Natural killer cell (primary cell): Measurements from ENCODE around the gene AQP11. TPM values are rescaled to one million over a fixed set of nuclear protein-coding genes. Genes with fewer than 3 reads are reported as not detected.
A peak's percentile ranks its signal among the peaks of the same experiment; 100 is the strongest.
"Not testable (repeated sequence)": the region's sequence is repeated elsewhere in the genome, so short reads cannot be mapped to it uniquely, and the experiment has no call there.

Experiments used
- ATAC-seq, 3 donors: fragments of 150-1000 bp in 2 of 3; fragments of 200-7000 bp in 1 of 3; cut with Tn5 transposase; 1 replicate in 1 of 3; 2 replicates in 2 of 3; pipeline ENCODE4 v1.10.0; 2021; ENCODE audit warnings: mild to moderate bottlenecking in 2 of 3, moderate library complexity in 2 of 3
- DNase-seq, 2 donors: peaks; one replicate each; pipeline versions ENCODE4 v3.0.0 to v3.0.0-alpha.2; 2013 to 2021; ENCODE audit warnings: mixed read lengths in 1 of 2
- H3K27ac ChIP-seq: one replicate; pipeline ENCODE4 v1.5.1; 2013; ENCODE audit warnings: mild to moderate bottlenecking, low read length
- H3K27me3 ChIP-seq: one replicate; pipeline ENCODE4 v1.6.1; 2013; ENCODE audit warnings: low read length; ENCODE audit not compliant: control insufficient read depth, insufficient read depth
- H3K36me3 ChIP-seq: one replicate; pipeline ENCODE4 v1.6.1; 2013; ENCODE audit warnings: low read length; ENCODE audit not compliant: control insufficient read depth, insufficient read depth
- H3K4me1 ChIP-seq: one replicate; pipeline ENCODE4 v1.6.1; 2013; ENCODE audit warnings: low read length; ENCODE audit not compliant: control insufficient read depth, insufficient read depth
- H3K4me3 ChIP-seq: one replicate; pipeline ENCODE4 v1.5.1; 2013; ENCODE audit warnings: low read length
- H3K9me3 ChIP-seq: one replicate; pipeline ENCODE4 v1.6.1; 2013; ENCODE audit warnings: low read length; ENCODE audit not compliant: control insufficient read depth, insufficient read depth
- H3K27ac Mint-ChIP-seq, 2 donors: one replicate each; pipeline ENCODE4 v1.8.0; 2022; ENCODE audit warnings: mild to moderate bottlenecking in 2 of 2, mixed read lengths in 2 of 2, moderate library complexity in 1 of 2
- H3K27me3 Mint-ChIP-seq, 2 donors: one replicate each; pipeline ENCODE4 v1.8.0; 2022; ENCODE audit warnings: low read depth in 2 of 2, mixed read lengths in 2 of 2
- H3K36me3 Mint-ChIP-seq: one replicate; pipeline ENCODE4 v1.8.0; 2022; ENCODE audit warnings: mixed read lengths
- H3K4me1 Mint-ChIP-seq, 2 donors: one replicate each; pipeline ENCODE4 v1.8.0; 2022; ENCODE audit warnings: mixed read lengths in 2 of 2
- H3K4me3 Mint-ChIP-seq: one replicate; pipeline ENCODE4 v1.8.0; 2022; ENCODE audit warnings: mild to moderate bottlenecking, moderate library complexity, mixed read lengths
- H3K9me3 Mint-ChIP-seq, 2 donors: one replicate each; pipeline ENCODE4 v1.8.0; 2022; ENCODE audit warnings: mixed read lengths in 2 of 2
- CTCF ChIP-seq: fragments of 200-600 bp; IDR thresholded peaks from one replicate; pipeline ENCODE4 v1.8.0; 2022; ENCODE audit warnings: antibody characterized with exemption
- WGBS: methylation state at CpG from one replicate; pipeline ENCODE4 v1.1.7; 2013; ENCODE audit warnings: missing lambda C conversion rate; ENCODE audit not compliant: insufficient coverage; 5-methylcytosine and 5-hydroxymethylcytosine counted together
- intact Hi-C: fragments of 100-400 bp; cut with micrococcal nuclease; formaldehyde crosslinking; loops from one replicate; pipeline ENCODE4 v1.14.2; 2022
- total RNA-seq, 4 donors: library from RNA; stranded (reverse); fragments of 120-200 nt in 1 of 4; gene quantifications; one replicate each; pipeline versions ENCODE4 v1.2.3 to v1.2.4, GENCODE V29; 2013 to 2022

Gene AQP11
- total RNA-seq, 3 donors from 2014 or later (not counting 1 experiment from before 2014, with no cell fraction given) = 0.21 to 0.55 (median 0.50) TPM

- H3K27ac ChIP-seq = no peak overlapping the region
Observed at GRCh38 chr11:77630157-77630710, 40.5 kb downstream of the AQP11 start.

GRCh38 chr11:77633926-77634325 is 44.2 kb downstream of the AQP11 start:
- H3K9me3 Mint-ChIP-seq, intact Hi-C loops, H3K27me3 Mint-ChIP-seq, H3K9me3 ChIP-seq, H3K36me3 ChIP-seq, ATAC-seq, H3K4me3 ChIP-seq, H3K27ac ChIP-seq, H3K27me3 ChIP-seq, H3K36me3 Mint-ChIP-seq, H3K4me3 Mint-ChIP-seq, H3K27ac Mint-ChIP-seq, DNase-seq: not testable (repeated sequence)
- peaks cover 21% of the 10 kb centered on the region for H3K4me1 ChIP-seq
- peaks cover 38 to 40% of the 10 kb centered on the region in 2 donors for H3K4me1 Mint-ChIP-seq
- 81% methylated on average over 5 of the region's 5 CpGs for WGBS

More at GRCh38 chr11:77630157-77630710, 40.5 kb downstream of the AQP11 start:
- no peaks in the 10 kb centered on the region for H3K27me3 Mint-ChIP-seq
- no peak for DNase-seq
- H3K27me3 ChIP-seq = no peaks in the 10 kb centered on the region
- ATAC-seq = no peak
- TF ChIP-seq CTCF = no peak
- no peaks in the 10 kb centered on the region for H3K9me3 ChIP-seq
- WGBS = 93% methylated on average over 3 of the region's 4 CpGs
- H3K4me3 Mint-ChIP-seq = no peak overlapping the region
- H3K36me3 Mint-ChIP-seq = peaks cover 2% of the 10 kb centered on the region
- intact Hi-C loops = no loop called here
- H3K27ac Mint-ChIP-seq = no peak overlapping the region
- peaks cover 4% of the 10 kb centered on the region for H3K4me1 ChIP-seq
- H3K9me3 Mint-ChIP-seq = no peaks in the 10 kb centered on the region
- peaks cover 15 to 16% of the 10 kb centered on the region in 2 donors for H3K4me1 Mint-ChIP-seq
- H3K4me3 ChIP-seq = no peak overlapping the region
- H3K36me3 ChIP-seq = peaks cover 11% of the 10 kb centered on the region

- Histone ChIP-seq H3K27ac (no peak overlapping the region), H3K9me3 (no peaks in the 10 kb centered on the region), H3K4me1 (peaks cover 21% of the 10 kb centered on the region), H3K4me3 (peak overlapping the region; percentile 79), H3K27me3 (no peaks in the 10 kb centered on the region), H3K36me3 (peaks cover 2% of the 10 kb centered on the region)
- H3K27me3 Mint-ChIP-seq = no peaks in the 10 kb centered on the region
- DNase-seq (peak in 1 of 2 donors; percentile 8), ATAC-seq (no peak)
- peaks cover 28% of the 10 kb centered on the region in 2 donors for H3K4me1 Mint-ChIP-seq
- intact Hi-C loops = no loop called here
- TF ChIP-seq CTCF = no peak
- H3K9me3 Mint-ChIP-seq = no peaks in the 10 kb centered on the region
- H3K36me3 Mint-ChIP-seq = no peaks in the 10 kb centered on the region
- WGBS = 0% methylated on average over 8 of the region's 14 CpGs
- peak overlapping the region; percentile 87 to 89 for H3K27ac Mint-ChIP-seq
- H3K4me3 Mint-ChIP-seq = peak overlapping the region; percentile 93
Observed at GRCh38 chr11:77636731-77637344, 47.1 kb downstream of the AQP11 start.

GRCh38 chr11:77637345-77638165 is 47.8 kb downstream of the AQP11 start, which contains the start of gene CLNS1A:
Gene CLNS1A (minus strand): TSS chr11:77637794. CDS start chr11:77637714, 80 bp downstream.
- Histone ChIP-seq H3K4me3 (peak within 1 kb of the TSS; percentile 79), H3K9me3 (no peaks in the 10 kb centered on the region), H3K27me3 (no peaks in the 10 kb centered on the region), H3K36me3 (no peaks in the 10 kb centered on the region), H3K4me1 (peaks cover 21% of the 10 kb centered on the region), H3K27ac (peak within 1 kb of the TSS; percentile 72)
- H3K4me1 Mint-ChIP-seq = peaks cover 28% of the 10 kb centered on the region in 2 donors
- ATAC-seq = peak; percentile 98 to 99 (median 99)
- H3K4me3 Mint-ChIP-seq = peak within 1 kb of the TSS; percentile 93
- no peak for TF ChIP-seq CTCF
- under 1% methylated on average over 40 of the region's 41 CpGs for WGBS
- H3K27me3 Mint-ChIP-seq = no peaks in the 10 kb centered on the region
- H3K36me3 Mint-ChIP-seq = no peaks in the 10 kb centered on the region
- H3K9me3 Mint-ChIP-seq = no peaks in the 10 kb centered on the region
- peak within 1 kb of the TSS; percentile 87 to 89 for H3K27ac Mint-ChIP-seq
- peak; percentile 67 to 87 for DNase-seq
- intact Hi-C loops = no loop called here
